Fibroblast of skin of back (primary cell): ENCODE results near the gene PIBF1.
"Not testable (repeated sequence)": the region's sequence is repeated elsewhere in the genome, so short reads cannot be mapped to it uniquely, and the experiment has no call there.

ENCODE experiments used
- DNase-seq: peaks from one replicate; pipeline ENCODE4 v3.0.0-alpha.2; 2013

The PIBF1 gene

GRCh38 chr13:73025217-73026012 is 243.5 kb downstream of the PIBF1 start:
- DNase-seq, result peak; percentile 9

DNA sequence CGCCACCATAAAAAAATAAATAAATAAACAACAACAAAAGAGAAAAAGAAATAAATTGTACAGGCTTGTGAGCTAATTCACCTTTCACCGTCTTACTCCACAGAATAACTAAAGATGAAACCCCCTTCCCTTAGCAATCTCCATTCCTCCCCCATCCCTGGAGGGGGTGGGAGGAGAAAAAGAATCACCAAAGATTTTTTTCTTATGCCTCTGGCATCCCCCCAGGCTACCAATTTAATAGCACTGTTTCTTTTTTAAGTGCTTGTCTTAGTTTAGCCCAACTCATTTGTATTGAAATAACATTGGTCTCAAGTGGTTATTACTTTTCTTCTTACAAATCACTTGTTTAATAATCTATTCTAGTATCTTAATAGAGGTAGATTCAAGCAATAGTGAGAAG is 253.0 kb downstream of the PIBF1 start:
- no peak for DNase-seq

GRCh38 chr13:73035660-73036059 is 253.7 kb downstream of the PIBF1 start:
- no peak for DNase-seq

GRCh38 chr13:73036566-73036965 is 254.6 kb downstream of the PIBF1 start:
- no peak for DNase-seq

GRCh38 chr13:73038064-73038463 is 256.1 kb downstream of the PIBF1 start:
- no peak for DNase-seq

GRCh38 chr13:73039201-73040108 is 257.5 kb downstream of the PIBF1 start:
- no peak for DNase-seq

DNA sequence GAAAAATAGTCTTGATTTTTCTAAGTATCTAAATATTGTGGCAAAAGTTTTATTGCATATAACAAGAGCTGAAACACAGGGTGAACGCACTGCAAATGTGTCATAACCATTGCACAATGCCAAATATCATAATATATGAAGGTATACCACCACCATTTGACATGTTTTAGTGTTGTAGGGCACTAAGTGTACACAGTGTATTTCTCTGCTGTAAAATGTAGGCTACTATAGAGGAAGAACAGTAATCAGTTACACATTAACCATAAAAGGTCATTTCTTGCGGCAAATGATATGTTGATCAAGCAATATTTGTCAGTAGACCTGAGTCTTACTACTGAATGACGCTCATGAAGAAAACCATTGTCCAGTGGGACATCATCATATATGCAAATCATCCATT is 258.6 kb downstream of the PIBF1 start:
- no peak for DNase-seq

DNA sequence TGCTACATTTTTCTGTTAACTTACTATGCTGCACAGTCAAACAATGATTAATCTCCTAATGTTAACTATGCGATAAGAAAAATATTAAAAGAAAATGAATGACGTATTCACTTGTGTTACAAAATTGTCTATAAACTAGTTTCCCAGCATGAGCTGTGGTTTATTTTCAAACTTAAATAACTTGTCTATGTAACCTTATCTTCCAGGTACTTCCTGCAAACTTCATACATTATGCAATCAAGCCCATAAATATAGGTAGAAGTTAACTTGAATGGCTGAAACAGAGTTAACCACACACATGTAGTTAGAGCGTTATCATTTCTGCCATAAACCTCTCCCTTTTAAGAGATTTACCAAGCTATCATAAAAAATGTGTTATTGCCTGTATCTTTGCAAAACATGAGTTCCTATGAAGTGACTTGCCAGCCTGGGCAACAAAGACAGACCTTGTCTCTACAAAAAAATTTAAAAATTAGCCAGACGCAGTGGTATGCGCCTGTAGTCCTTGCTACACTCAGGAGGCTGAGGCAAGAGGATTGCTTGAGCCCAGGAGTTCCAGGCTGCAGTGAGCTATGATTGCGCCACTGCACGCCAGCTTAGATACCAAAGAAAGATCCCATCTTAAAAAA is 259.1 kb downstream of the PIBF1 start:
- no peak for DNase-seq

GRCh38 chr13:73045031-73045430 is 263.1 kb downstream of the PIBF1 start:
- no peak for DNase-seq

- not testable (repeated sequence) for DNase-seq
These were observed 266.7 kb downstream of the PIBF1 start for GRCh38 chr13:73048615-73049014.

GRCh38 chr13:73054712-73055111 is 272.8 kb downstream of the PIBF1 start:
- DNase-seq, result no peak

- DNase-seq, result peak; percentile 75
These were observed 274.1 kb downstream of the PIBF1 start for GRCh38 chr13:73055813-73056564.

- DNase-seq, result no peak
These were observed 274.6 kb downstream of the PIBF1 start for GRCh38 chr13:73056565-73056962.

DNA sequence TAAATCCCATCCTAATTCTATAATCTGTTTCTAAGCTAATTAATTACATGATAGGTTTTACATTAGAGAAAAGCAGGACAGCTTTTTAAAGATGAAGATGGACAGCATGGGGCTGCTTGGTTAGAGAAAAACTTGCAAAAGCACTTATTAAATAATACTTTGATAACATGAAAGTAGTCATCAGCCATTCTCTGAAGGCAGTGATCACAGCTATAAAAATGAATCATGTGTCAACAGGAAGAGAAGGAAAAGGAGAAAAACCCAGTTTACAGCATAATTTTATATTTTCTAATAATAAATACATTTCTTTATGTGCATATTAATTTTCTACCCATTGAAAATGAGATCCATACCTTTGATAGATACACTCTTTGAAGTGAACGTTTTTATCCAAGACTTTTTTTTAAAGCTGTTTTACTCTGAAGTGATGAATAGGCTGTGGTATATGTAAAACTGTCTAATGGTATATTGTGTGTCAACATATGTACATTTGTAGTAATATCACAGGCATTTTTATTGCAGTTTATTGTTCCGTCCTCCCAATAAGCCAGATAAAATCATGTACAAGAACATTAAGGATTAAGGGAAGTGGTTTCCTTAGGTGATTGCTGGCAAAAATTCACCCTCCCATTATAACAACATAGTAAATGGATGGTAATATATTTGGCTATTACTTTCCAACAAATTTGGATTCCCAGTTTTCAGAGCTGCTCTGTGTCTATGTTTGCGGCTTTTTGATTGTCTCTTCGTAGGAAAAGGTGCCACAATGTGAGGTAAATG is 275.5 kb downstream of the PIBF1 start:
- no peak for DNase-seq

DNA sequence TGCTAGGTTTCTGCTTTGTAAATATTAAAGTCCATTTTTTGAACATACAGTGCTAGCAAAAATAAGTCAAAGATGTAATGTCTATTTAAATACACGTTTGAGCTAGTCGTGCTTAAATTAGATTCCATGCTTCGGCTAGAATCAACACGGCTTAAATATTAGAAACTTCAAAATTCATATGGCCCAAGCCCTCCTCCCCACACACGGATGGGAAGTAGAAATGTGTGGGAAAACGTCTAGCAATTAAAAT is 276.1 kb downstream of the PIBF1 start:
- no peak for DNase-seq

DNA sequence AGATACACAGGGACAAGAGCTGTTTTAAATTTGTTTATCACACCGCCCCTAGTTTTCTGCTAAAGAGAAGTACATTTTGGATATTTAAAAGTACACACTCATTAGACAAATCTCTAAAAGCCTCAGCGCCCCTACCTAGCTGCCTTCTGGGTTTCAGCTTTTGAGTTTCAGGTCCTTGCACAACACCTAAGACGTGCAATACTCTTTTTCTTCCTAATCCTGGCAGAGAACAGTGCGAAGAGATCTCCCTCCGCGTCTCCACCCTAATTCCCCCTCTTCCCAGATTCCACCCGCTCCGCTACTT is 276.5 kb downstream of the PIBF1 start:
- no peak for DNase-seq

DNA sequence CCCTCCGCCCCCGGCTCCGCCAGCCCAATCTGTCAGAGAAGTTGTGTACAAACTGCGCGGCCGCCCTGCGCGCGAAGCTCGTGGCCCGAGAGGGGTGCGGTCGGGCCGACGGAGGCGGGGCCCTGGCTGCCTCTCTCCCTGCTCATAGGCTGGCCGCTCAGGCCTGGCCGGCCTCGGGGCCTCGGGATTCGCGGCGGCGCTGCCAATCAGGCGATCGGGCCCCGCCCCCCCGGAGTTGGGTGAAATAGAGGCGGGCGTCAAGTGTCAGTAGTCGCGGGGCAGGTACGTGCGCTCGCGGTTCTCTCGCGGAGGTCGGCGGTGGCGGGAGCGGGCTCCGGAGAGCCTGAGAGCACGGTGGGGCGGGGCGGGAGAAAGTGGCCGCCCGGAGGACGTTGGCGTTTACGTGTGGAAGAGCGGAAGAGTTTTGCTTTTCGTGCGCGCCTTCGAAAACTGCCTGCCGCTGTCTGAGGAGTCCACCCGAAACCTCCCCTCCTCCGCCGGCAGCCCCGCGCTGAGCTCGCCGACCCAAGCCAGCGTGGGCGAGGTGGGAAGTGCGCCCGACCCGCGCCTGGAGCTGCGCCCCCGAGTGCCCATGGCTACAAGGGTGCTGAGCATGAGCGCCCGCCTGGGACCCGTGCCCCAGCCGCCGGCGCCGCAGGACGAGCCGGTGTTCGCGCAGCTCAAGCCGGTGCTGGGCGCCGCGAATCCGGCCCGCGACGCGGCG is 277.0 kb downstream of the PIBF1 start, which contains the start of gene KLF5:
KLF5 (plus strand) TSS at position 270 of the 724 bp plus-strand sequence; CDS start at position 593, 323 bp downstream.
- DNase-seq, result peak; percentile 92

- peak; percentile 42 for DNase-seq
These were observed 277.7 kb downstream of the PIBF1 start for GRCh38 chr13:73059460-73060250.

- DNase-seq, result peak; percentile 70
These were observed 278.6 kb downstream of the PIBF1 start for GRCh38 chr13:73060251-73061160.
